COR-L47 (cell line): ENCODE data around the gene SLC12A5.

Experiments used
- DNase-seq: peaks from one replicate; lab custom pipeline; 2025; lab: John Stamatoyannopoulos, UW

The SLC12A5 gene

DNA sequence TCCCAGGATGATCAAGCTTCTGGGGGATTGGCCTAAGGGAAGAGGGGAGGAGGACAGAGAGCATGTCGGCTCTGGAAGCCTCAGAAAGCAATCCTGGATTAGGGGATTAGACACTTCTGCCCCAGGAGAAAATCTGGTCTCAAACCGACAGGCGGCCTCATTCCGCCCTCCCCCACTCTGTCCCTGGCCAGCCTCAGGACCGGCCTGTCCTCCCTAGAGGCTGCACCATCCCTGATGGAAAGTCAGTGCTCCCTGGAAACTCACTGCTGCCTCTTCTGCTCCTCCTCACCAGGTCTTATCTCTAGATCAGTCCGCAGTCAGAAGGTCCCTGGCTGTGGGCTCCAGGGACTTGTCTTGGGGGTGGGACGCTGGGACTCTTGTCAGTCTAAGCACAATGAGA, 905 bp upstream of the SLC12A5 start:
- no peak for DNase-seq

- DNase-seq: no peak
These were observed 1.4 kb downstream of the SLC12A5 start for GRCh38 chr20:46030284-46031013.

DNA sequence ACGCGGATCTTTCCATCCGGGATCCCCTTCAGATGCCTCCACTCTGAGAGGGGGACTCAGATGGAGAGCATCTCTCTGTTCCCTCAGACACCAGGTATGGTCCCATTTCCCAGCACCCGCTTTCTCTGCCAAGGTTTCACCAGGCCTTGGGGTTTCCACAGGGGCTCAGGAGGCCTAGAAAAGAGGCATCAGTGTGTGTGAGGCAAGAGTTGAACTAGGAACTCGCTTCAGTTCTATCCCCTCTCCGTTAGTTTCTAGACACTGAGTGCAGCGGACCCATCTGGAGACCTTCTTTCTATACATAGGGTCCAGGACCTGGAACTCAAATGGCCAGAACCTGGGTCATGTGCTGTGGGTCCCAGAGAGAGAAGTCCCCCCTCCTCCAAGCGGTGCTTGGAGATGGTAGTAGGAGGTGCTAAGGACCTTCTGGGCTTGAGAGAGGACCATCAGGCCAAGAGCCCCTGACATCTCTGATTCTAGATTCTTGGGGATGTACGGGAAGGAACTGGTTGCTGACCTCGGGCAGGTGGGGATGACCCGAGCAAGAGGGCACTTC, 2.1 kb downstream of the SLC12A5 start:
- DNase-seq: no peak

DNA sequence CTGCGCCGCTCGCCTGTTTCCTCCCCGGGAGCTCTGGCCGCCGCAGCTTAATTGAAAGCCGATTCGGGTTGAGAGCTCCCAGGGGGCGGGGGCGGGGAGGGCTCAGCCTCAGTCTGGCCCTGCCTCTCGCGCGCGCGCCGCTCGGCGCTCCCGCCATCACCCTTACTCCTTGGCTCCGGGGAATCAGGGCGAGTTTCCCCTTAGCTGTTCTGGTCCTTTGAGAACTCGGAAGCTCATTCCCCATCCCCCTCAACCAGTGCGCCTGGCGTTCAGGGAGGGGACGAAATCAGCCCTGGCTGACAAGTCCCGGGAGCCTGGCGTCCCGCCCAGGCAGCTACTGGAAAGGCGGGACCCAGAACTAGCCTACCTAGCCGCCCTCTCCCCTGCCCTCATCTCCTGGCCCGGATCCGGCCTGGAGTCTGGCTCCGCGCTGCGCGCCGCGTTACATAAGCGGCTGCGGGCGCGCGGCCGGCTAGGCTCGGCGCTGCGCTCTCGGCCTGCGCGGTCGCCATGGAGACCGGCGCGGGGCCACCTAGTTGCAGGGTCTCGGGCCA, 2.8 kb downstream of the SLC12A5 start:
- peak; percentile 87 for DNase-seq

GRCh38 chr20:46034039-46034438, 5.0 kb downstream of the SLC12A5 start:
- DNase-seq: no peak

GRCh38 chr20:46035253-46035652, 6.2 kb downstream of the SLC12A5 start:
- DNase-seq: no peak

- DNase-seq: no peak
These were observed 6.7 kb downstream of the SLC12A5 start for GRCh38 chr20:46035713-46036112.

- no peak for DNase-seq
These were observed 7.4 kb downstream of the SLC12A5 start for GRCh38 chr20:46036370-46036769.

DNA sequence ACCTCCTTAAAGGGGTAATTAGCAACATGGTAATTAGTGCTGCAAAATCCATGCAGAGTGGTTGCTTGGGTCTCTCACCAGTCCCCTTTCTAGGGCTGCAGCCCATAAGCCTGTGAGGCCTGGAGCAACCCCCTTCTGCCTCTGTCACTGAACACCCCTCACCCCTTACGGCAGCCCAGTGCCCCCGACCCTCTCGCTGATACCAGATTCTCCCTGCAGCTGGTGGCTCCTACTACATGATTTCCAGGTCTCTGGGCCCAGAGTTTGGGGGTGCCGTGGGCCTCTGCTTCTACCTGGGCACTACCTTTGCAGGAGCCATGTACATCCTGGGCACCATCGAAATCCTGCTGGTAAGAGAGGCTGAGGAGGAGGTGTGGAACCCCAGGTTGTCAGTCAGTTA, 8.0 kb downstream of the SLC12A5 start:
- no peak for DNase-seq

DNA sequence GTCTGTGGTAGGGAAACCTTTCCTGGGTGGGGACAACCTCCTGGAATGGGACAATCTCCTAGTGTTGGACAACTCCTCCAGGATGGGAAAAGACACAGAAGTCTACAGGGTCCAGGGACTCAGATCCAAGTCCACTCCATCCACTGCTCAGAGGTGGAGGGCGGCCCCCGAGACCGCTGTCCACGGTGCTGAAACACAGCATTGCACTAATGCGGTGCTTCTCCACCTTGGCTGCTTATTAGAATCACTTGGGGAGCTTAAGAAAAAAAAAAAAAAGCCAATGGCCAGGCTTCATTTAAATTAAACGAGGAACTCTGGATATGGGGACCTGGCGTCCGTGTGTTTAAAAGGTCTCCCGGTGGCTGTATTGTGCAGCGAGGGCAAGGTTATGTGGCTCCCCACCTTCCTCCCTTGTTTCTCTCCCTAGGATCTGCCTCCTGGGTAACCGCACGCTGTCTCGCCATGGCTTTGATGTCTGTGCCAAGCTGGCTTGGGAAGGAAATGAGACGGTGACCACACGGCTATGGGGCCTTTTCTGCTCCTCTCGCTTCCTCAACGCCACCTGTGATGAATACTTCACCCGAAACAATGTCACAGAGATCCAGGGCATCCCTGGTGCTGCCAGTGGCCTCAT, 12.0 kb downstream of the SLC12A5 start:
- DNase-seq: no peak

- DNase-seq: no peak
These were observed 14.5 kb downstream of the SLC12A5 start for GRCh38 chr20:46043556-46043955.

DNA sequence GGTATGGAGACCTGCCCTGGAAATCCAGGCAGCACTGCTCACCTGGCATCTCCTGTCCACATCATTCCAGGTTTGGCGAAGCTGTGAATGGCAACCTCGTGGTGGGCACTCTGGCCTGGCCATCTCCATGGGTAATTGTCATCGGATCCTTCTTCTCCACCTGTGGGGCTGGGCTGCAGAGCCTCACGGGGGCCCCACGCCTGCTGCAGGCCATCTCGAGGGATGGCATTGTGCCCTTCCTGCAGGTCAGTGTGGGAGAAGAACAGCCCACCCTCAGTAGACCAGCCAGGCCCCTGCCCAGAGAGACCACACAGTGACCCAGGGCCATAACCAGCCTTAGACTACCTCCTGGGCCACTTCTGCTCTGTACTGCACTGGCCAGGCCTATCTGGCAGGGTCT, 15.9 kb downstream of the SLC12A5 start:
- no peak for DNase-seq

- no peak for DNase-seq
These were observed 17.7 kb downstream of the SLC12A5 start for GRCh38 chr20:46046588-46047310.

GRCh38 chr20:46047821-46048220, 18.8 kb downstream of the SLC12A5 start:
- DNase-seq: no peak

GRCh38 chr20:46049190-46049589, 20.2 kb downstream of the SLC12A5 start:
- no peak for DNase-seq

DNA sequence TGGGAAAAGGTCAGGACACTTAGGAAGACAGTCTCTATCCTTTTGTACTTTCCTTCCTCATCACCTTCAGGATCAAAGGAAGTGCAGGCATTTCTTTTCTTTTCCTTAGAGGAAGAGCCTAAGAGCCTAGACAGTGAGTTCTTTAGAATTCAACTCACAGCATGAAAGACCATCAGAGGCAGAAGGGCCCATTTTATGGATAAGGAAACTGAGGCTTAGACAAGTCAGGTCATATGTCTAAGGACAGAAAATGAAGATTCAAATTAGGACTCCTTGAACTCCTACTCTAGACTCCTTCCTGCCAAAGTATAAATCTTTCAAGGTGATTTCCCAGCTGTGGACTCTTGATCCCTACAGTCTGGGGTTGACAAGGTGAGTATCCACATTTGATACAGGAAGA, 20.8 kb downstream of the SLC12A5 start:
- no peak for DNase-seq

GRCh38 chr20:46050444-46050843, 21.4 kb downstream of the SLC12A5 start:
- DNase-seq: no peak

DNA sequence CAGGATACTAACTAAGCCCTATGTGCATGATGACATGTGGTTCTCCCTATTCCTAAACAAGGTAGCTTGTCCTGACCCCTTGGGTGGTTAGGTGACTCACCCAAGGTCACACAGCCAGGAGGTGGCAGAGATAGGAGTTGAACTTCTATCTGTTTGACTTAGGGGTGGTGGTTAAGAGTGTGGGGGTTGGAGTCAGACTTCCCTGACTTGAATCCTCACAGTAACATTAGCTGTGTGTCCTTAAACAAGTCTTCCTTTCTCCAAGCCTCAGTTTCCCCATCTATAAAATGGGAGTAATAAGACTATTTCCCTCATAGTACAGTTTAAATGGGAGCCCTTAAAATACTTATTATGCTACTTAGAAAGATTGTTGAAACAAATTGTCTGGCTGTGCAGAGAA, 21.9 kb downstream of the SLC12A5 start:
- no peak for DNase-seq

GRCh38 chr20:46051556-46052308, 22.7 kb downstream of the SLC12A5 start:
- peak; percentile 58 for DNase-seq

DNA sequence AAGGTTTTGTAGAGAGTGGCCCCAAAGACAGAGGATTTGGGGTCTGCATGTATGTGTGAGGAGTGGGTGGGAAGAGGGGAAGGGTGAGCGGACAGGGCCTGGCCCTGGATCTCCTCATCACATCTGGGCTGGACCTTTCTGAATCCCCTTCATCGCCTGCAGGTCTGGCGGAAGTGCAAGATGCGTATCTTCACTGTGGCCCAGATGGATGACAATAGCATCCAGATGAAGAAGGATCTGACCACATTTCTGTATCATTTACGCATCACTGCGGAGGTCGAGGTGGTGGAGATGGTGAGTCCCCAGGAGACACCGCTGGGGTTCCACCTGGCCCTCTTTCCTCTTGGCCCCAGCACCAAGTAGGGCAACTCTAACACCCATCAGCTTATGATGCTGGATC, 24.4 kb downstream of the SLC12A5 start:
- DNase-seq: no peak

DNA sequence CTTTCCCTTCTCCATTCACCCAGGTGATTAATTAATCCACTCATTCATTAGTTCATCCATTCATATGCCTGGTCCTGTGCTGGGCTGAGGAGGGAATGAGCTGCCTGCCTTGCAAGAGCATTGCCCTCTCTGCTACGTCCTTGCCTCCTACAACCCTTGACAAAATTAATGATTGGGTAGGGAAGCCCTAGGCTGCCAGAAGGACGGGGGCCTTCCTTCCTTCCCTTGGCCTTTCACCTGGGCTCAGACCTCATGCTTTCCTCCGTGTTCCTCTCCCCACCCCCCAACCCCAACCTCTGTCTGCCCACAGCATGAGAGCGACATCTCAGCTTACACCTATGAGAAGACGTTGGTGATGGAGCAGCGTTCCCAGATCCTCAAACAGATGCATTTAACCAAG, 25.6 kb downstream of the SLC12A5 start:
- no peak for DNase-seq

DNA sequence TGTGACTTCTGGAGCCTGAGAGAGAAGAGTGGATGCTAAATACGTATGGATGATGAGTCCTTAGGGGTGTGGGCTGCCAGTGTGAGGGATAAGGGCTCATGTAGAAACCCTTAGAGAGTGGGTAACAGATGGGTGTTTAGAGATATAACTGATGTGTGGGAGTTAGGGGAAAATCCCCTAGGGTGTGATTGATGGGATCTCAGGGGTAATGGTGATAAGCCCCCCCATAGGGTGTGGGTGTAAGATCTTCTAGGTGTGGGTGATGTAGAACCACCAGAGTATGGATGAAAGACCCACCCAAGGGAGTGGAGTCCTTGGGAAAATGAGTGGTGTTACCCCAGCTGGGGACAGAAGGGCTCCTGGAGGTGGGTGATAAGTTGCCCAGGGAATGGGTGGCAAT, 26.3 kb downstream of the SLC12A5 start:
- DNase-seq: no peak
